GM23338 (cell line): ENCODE measurements around the gene DESI1. TPM values are rescaled to one million over a fixed set of nuclear protein-coding genes. Genes with fewer than 3 reads are reported as not detected.

Experiments
- ATAC-seq: fragments of 200-7000 bp; cut with Tn5 transposase; 3 replicates; pipeline ENCODE4 v1.9.1; 2020
- DNase-seq: peaks from one replicate; pipeline ENCODE4 v3.0.0-alpha.2; 2015; ENCODE audit warnings: low spot score
- H2AFZ ChIP-seq: fragments of 200-600 bp; sonication (generic); 2 replicates; pipeline ENCODE4 v1.8.0; 2016; ENCODE audit warnings: antibody characterized with exemption, mild to moderate bottlenecking, moderate library complexity
- H3F3A ChIP-seq: fragments of 200-600 bp; sonication (generic); replicated peaks from 2 replicates; pipeline ENCODE4 v1.8.0; 2017; ENCODE audit warnings: antibody characterized with exemption, mixed run types, low read depth
- H3K27ac ChIP-seq: fragments of 200-600 bp; sonication (generic); 2 replicates; pipeline ENCODE4 v1.6.1; 2016; ENCODE audit warnings: low read depth
- H3K27me3 ChIP-seq: fragments of 200-600 bp; sonication (generic); 2 replicates; pipeline ENCODE4 v1.8.0; 2016; ENCODE audit warnings: mild to moderate bottlenecking, mixed run types, moderate library complexity; ENCODE audit not compliant: insufficient read depth
- H3K36me3 ChIP-seq: fragments of 200-600 bp; sonication (generic); 2 replicates; pipeline ENCODE4 v1.8.0; 2016; ENCODE audit warnings: mild to moderate bottlenecking; ENCODE audit not compliant: insufficient read depth
- H3K4me1 ChIP-seq: fragments of 200-600 bp; sonication (generic); 2 replicates; pipeline ENCODE4 v1.8.0; 2016; ENCODE audit warnings: mild to moderate bottlenecking, moderate library complexity; ENCODE audit not compliant: insufficient read depth
- H3K4me2 ChIP-seq: fragments of 200-600 bp; sonication (generic); 2 replicates; pipeline ENCODE4 v1.7.1; 2017; ENCODE audit warnings: mixed run types
- H3K4me3 ChIP-seq: fragments of 200-600 bp; sonication (generic); 2 replicates; pipeline ENCODE4 v1.6.1; 2016; ENCODE audit warnings: mixed run types
- H3K79me2 ChIP-seq: fragments of 200-600 bp; sonication (generic); replicated peaks from 2 replicates; pipeline ENCODE4 v1.8.0; 2017; ENCODE audit warnings: mild to moderate bottlenecking; ENCODE audit not compliant: insufficient read depth
- H3K9me2 ChIP-seq: fragments of 200-600 bp; sonication (generic); 2 replicates; pipeline ENCODE4 v1.8.0; 2017; ENCODE audit not compliant: insufficient read depth
- H4K20me1 ChIP-seq: fragments of 200-600 bp; sonication (generic); replicated peaks from 2 replicates; pipeline ENCODE4 v1.8.0; 2017; ENCODE audit warnings: mild to moderate bottlenecking; ENCODE audit not compliant: insufficient read depth
- H3K27ac Mint-ChIP-seq: 2 replicates; pipeline ENCODE4 v1.8.0; 2020; ENCODE audit warnings: inconsistent platforms, mild to moderate bottlenecking, moderate library complexity, mixed read lengths
- H3K27me3 Mint-ChIP-seq: 3 replicates; pipeline ENCODE4 v1.8.0; 2022; ENCODE audit warnings: low read depth, mild to moderate bottlenecking, moderate library complexity, mixed read lengths, inconsistent platforms; ENCODE audit not compliant: insufficient read depth, poor library complexity
- H3K36me3 Mint-ChIP-seq: 3 replicates; pipeline ENCODE4 v1.8.0; 2021; ENCODE audit warnings: low read depth, mild to moderate bottlenecking, inconsistent platforms, moderate library complexity, mixed read lengths
- H3K4me1 Mint-ChIP-seq: 3 replicates; pipeline ENCODE4 v1.8.0; 2020; ENCODE audit warnings: mild to moderate bottlenecking, inconsistent platforms, mixed read lengths
- H3K4me3 Mint-ChIP-seq: 3 replicates; pipeline ENCODE4 v1.8.0; 2021; ENCODE audit warnings: moderate library complexity, mild to moderate bottlenecking, inconsistent platforms, mixed read lengths
- H3K9me3 Mint-ChIP-seq: 3 replicates; pipeline ENCODE4 v1.8.0; 2020; ENCODE audit warnings: moderate library complexity, mild to moderate bottlenecking, inconsistent platforms, mixed read lengths
- ETS1 ChIP-seq: IDR thresholded peaks from 2 replicates; pipeline ENCODE4 v1.6.1; 2016; ENCODE audit warnings: antibody characterized with exemption
- EZH2 ChIP-seq: fragments of 200-600 bp; sonication (generic); IDR thresholded peaks from one replicate; pipeline ENCODE4 v1.8.0; 2017; ENCODE audit warnings: antibody characterized with exemption, mild to moderate bottlenecking, low read depth; ENCODE audit not compliant: unreplicated experiment
- EZH2phosphoT487 ChIP-seq: fragments of 200-600 bp; sonication (generic); IDR thresholded peaks from one replicate; pipeline ENCODE4 v1.8.1; 2018; ENCODE audit warnings: antibody characterized with exemption; ENCODE audit not compliant: unreplicated experiment
- JUNB ChIP-seq: IDR thresholded peaks from one replicate; pipeline ENCODE4 v1.6.1; 2016; ENCODE audit warnings: antibody characterized with exemption; ENCODE audit not compliant: unreplicated experiment
- NANOG ChIP-seq: IDR thresholded peaks from 2 replicates; pipeline ENCODE4 v1.6.1; 2016; ENCODE audit warnings: antibody characterized with exemption, borderline replicate concordance
- POLR2AphosphoS5 ChIP-seq: IDR thresholded peaks from 2 replicates; pipeline ENCODE4 v1.6.1; 2016; ENCODE audit warnings: antibody characterized with exemption, low read depth
- STAT1 ChIP-seq: IDR thresholded peaks from one replicate; pipeline ENCODE4 v1.6.1; 2016; ENCODE audit warnings: antibody characterized with exemption; ENCODE audit not compliant: unreplicated experiment
- ZNF114 ChIP-seq: fragments of 250-450 bp; sonication (Bioruptor Pico); IDR thresholded peaks from 2 replicates; pipeline ENCODE4 v1.5.0; 2020; ENCODE audit warnings: mild to moderate bottlenecking, moderate library complexity
- polyA plus RNA-seq: library from polyadenylated mRNA; unstranded; fragments of >200 nt; fragmentation: Nextera tagmentation; extraction: Ambion mirVana; gene quantifications from 2 replicates; pipeline ENCODE4 v1.2.1, GENCODE V29; 2016
- total RNA-seq: library from RNA; depleted of rRNA; stranded (reverse); fragments of >200 nt; shearing (Covaris generic); gene quantifications from 2 replicates; pipeline ENCODE4 v1.2.3, GENCODE V29; 2014
- TF ChIP-seq, protein P1 (sequence below): IDR thresholded peaks from one replicate; pipeline ENCODE4 v1.6.1; 2018; ENCODE audit warnings: antibody characterized with exemption; ENCODE audit not compliant: unreplicated experiment
- TF ChIP-seq, protein P2 (sequence below), 2 experiments: fragments of 200-600 bp in 1 of 2; sonication (generic) in 1 of 2; conservative IDR thresholded peaks; 2 replicates each; pipeline versions ENCODE4 v1.5.1 to v1.6.1; 2016 to 2017; ENCODE audit warnings: antibody characterized with exemption in 2 of 2, low read depth in 2 of 2, mild to moderate bottlenecking in 2 of 2, moderate library complexity in 1 of 2

DESI1 gene
- total and polyA plus RNA-seq, 2 experiments from 2014 or later: 33.7 to 53.8 TPM

- peaks cover 3% of the 10 kb centered on the region; the same call in 1 of the 2 replicates for H3F3A ChIP-seq
- H3K4me3 ChIP-seq: no peak overlapping the region
- TF ChIP-seq NANOG: no peak
- TF ChIP-seq, protein P1, sequence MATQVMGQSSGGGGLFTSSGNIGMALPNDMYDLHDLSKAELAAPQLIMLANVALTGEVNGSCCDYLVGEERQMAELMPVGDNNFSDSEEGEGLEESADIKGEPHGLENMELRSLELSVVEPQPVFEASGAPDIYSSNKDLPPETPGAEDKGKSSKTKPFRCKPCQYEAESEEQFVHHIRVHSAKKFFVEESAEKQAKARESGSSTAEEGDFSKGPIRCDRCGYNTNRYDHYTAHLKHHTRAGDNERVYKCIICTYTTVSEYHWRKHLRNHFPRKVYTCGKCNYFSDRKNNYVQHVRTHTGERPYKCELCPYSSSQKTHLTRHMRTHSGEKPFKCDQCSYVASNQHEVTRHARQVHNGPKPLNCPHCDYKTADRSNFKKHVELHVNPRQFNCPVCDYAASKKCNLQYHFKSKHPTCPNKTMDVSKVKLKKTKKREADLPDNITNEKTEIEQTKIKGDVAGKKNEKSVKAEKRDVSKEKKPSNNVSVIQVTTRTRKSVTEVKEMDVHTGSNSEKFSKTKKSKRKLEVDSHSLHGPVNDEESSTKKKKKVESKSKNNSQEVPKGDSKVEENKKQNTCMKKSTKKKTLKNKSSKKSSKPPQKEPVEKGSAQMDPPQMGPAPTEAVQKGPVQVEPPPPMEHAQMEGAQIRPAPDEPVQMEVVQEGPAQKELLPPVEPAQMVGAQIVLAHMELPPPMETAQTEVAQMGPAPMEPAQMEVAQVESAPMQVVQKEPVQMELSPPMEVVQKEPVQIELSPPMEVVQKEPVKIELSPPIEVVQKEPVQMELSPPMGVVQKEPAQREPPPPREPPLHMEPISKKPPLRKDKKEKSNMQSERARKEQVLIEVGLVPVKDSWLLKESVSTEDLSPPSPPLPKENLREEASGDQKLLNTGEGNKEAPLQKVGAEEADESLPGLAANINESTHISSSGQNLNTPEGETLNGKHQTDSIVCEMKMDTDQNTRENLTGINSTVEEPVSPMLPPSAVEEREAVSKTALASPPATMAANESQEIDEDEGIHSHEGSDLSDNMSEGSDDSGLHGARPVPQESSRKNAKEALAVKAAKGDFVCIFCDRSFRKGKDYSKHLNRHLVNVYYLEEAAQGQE: no peak
- TF ChIP-seq, protein P2, sequence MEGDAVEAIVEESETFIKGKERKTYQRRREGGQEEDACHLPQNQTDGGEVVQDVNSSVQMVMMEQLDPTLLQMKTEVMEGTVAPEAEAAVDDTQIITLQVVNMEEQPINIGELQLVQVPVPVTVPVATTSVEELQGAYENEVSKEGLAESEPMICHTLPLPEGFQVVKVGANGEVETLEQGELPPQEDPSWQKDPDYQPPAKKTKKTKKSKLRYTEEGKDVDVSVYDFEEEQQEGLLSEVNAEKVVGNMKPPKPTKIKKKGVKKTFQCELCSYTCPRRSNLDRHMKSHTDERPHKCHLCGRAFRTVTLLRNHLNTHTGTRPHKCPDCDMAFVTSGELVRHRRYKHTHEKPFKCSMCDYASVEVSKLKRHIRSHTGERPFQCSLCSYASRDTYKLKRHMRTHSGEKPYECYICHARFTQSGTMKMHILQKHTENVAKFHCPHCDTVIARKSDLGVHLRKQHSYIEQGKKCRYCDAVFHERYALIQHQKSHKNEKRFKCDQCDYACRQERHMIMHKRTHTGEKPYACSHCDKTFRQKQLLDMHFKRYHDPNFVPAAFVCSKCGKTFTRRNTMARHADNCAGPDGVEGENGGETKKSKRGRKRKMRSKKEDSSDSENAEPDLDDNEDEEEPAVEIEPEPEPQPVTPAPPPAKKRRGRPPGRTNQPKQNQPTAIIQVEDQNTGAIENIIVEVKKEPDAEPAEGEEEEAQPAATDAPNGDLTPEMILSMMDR (conservative IDR thresholded peaks at IDR 0.05; ENCODE audit: low read depth in 2 of 2): no peak
- no peak for TF ChIP-seq ZNF114
- no peak for TF ChIP-seq ETS1
- TF ChIP-seq POLR2AphosphoS5: no peak
- TF ChIP-seq EZH2: no peak
- no peak for TF ChIP-seq STAT1
- TF ChIP-seq JUNB: no peak
- no peak overlapping the region for H3K27ac ChIP-seq
- Mint-ChIP-seq H3K27ac (no peak overlapping the region), H3K27me3 (peaks cover 4% of the 10 kb centered on the region), H3K36me3 (peaks cover 88% of the 10 kb centered on the region), H3K9me3 (no peaks in the 10 kb centered on the region), H3K4me3 (no peak overlapping the region), H3K4me1 (no peaks in the 10 kb centered on the region)
- DNase-seq: no peak
- no peaks in the 10 kb centered on the region for H3K4me1 ChIP-seq
- peaks cover 55% of the 10 kb centered on the region for H3K79me2 ChIP-seq
- peaks cover 76% of the 10 kb centered on the region for H3K36me3 ChIP-seq
- no peaks in the 10 kb centered on the region for H3K27me3 ChIP-seq
- H4K20me1 ChIP-seq: peaks cover 32% of the 10 kb centered on the region
- H3K9me2 ChIP-seq: no peaks in the 10 kb centered on the region
- no peak overlapping the region for H2AFZ ChIP-seq
- no peak overlapping the region for H3K4me2 ChIP-seq
- no peak for ATAC-seq
Measured at GRCh38 chr22:41638748-41639147, 17.9 kb upstream of the DESI1 start.

GRCh38 chr22:41638124-41638523 is 17.3 kb upstream of the DESI1 start:
- Mint-ChIP-seq H3K36me3 (peaks cover 91% of the 10 kb centered on the region), H3K4me1 (no peaks in the 10 kb centered on the region), H3K27ac (no peak overlapping the region), H3K9me3 (no peaks in the 10 kb centered on the region), H3K27me3 (peaks cover 4% of the 10 kb centered on the region), H3K4me3 (no peak overlapping the region)
- ATAC-seq (no peak), DNase-seq (no peak)
- no peaks in the 10 kb centered on the region for H3K9me2 ChIP-seq
- H2AFZ ChIP-seq: no peak overlapping the region
- H3K79me2 ChIP-seq: peaks cover 58% of the 10 kb centered on the region
- H4K20me1 ChIP-seq: peaks cover 37% of the 10 kb centered on the region
- H3K4me3 ChIP-seq: no peak overlapping the region
- peaks cover 76% of the 10 kb centered on the region for H3K36me3 ChIP-seq
- no peaks in the 10 kb centered on the region for H3K27me3 ChIP-seq
- no peaks in the 10 kb centered on the region for H3K4me1 ChIP-seq
- no peak overlapping the region for H3K4me2 ChIP-seq
- H3K27ac ChIP-seq: no peak overlapping the region
- peaks cover 3% of the 10 kb centered on the region; the same call in 1 of the 2 replicates for H3F3A ChIP-seq
- TF ChIP-seq EZH2: no peak
- TF ChIP-seq STAT1: no peak
- no peak for TF ChIP-seq NANOG
- TF ChIP-seq JUNB: no peak
- no peak for TF ChIP-seq POLR2AphosphoS5
- TF ChIP-seq, protein P2 (conservative IDR thresholded peaks at IDR 0.05; ENCODE audit: low read depth in 2 of 2): no peak
- TF ChIP-seq, protein P1: no peak
- TF ChIP-seq EZH2phosphoT487: no peak
